ENCODE results near the gene ATP10B. TPM values are rescaled to one million over a fixed set of nuclear protein-coding genes. Genes with fewer than 3 reads are reported as not detected.

Gene ATP10B
- total and polyA plus RNA-seq, 2 of the 8 experiments (the other 6 are each of a cell fraction or from before 2014, with no cell fraction given), result 0.06 to 0.11 TPM

- Histone ChIP-seq H3K79me1 (ENCODE audit: low read depth, low read length) (no peaks in the 10 kb centered on the region), H2BK5ac (ENCODE audit: low read depth, low read length) (no peak overlapping the region), H3K36me3 (ENCODE audit: control insufficient read depth in 2 of 4, insufficient read depth in 4 of 4, low read length in 3 of 4) (no peaks in the 10 kb centered on the region), H3K23me2 (ENCODE audit: low read depth, low read length) (no peaks in the 10 kb centered on the region), H3K4me3 (ENCODE audit: extremely low read depth in 1 of 4, insufficient read depth in 2 of 4, low read depth in 3 of 4, low read length in 4 of 4) (no peak overlapping the region), H2BK120ac (replicated peaks; ENCODE audit: low read depth, low read length) (no peak overlapping the region), H4K20me1 (replicated peaks in 1 of 2; ENCODE audit: control insufficient read depth in 1 of 2, insufficient read depth in 2 of 2, low read length in 2 of 2) (no peaks in the 10 kb centered on the region), H4K5ac (ENCODE audit: insufficient read length, low read depth, low read length) (no peak overlapping the region), H3K27me3 (replicated peaks in 1 of 4; ENCODE audit: control insufficient read depth in 3 of 4, extremely low read depth in 1 of 4, insufficient read depth in 3 of 4, low read length in 3 of 4) (no peaks in the 10 kb centered on the region), H4K91ac (replicated peaks; ENCODE audit: insufficient read length, low read length) (no peak overlapping the region), H3K9ac (replicated peaks in 1 of 4; ENCODE audit: extremely low read depth in 1 of 4, low read depth in 3 of 4, low read length in 3 of 4) (no peak overlapping the region), H2AFZ (ENCODE audit: low read length) (no peak overlapping the region), H2AK5ac (ENCODE audit: low read depth, low read length) (no peak overlapping the region), H3K4ac (replicated peaks; ENCODE audit: insufficient read length, low read depth, low read length) (no peak overlapping the region), H3K18ac (ENCODE audit: extremely low read depth, low read length) (no peak overlapping the region), H3K56ac (replicated peaks; ENCODE audit: insufficient read length, low read depth, low read length) (no peak overlapping the region), H2BK12ac (ENCODE audit: low read depth, low read length) (no peak overlapping the region), H3K4me2 (ENCODE audit: insufficient read depth in 1 of 2, low read depth in 2 of 2, low read length in 2 of 2) (no peak overlapping the region), H2BK20ac (ENCODE audit: low read length) (no peak overlapping the region), H3K9me3 (ENCODE audit: insufficient read depth in 2 of 2, low read depth in 1 of 2, low read length in 1 of 2) (no peaks in the 10 kb centered on the region), H3K4me1 (replicated peaks in 1 of 4; ENCODE audit: control insufficient read depth in 3 of 4, insufficient read depth in 4 of 4, low read length in 3 of 4) (no peaks in the 10 kb centered on the region), H3K27ac (ENCODE audit: low read depth, low read length) (no peak overlapping the region), H3K23ac (ENCODE audit: insufficient read length) (no peak overlapping the region), H2BK15ac (ENCODE audit: low read length) (no peak overlapping the region), H4K8ac (ENCODE audit: extremely low read depth, insufficient read depth, low read length) (no peak overlapping the region), H3K79me2 (ENCODE audit: control insufficient read depth in 1 of 2, insufficient read depth in 2 of 2, low read length in 2 of 2) (no peaks in the 10 kb centered on the region), H3K14ac (ENCODE audit: insufficient read length) (no peak overlapping the region)
- DNase-seq (ENCODE audit: low read depth in 1 of 2, low spot score in 2 of 2) (no peak), FAIRE-seq (no peak)
- CTCF ChIA-PET (ENCODE audit: partially characterized antibody), result interaction anchor here (0.6 to 1.6 kb wide), 4 partner anchors 99 to 124 kb away, joined by 3 read pairs; no protein-coding TSS in a partner anchor
- 87% methylated on average over 4 of the region's 4 CpGs; no CpG with 5 or more reads in 1 of the 2 experiments for WGBS, 2 experiments (ENCODE audit: extremely low coverage in 1 of 2, insufficient coverage in 1 of 2, insufficient read length in 1 of 2, insufficient replicate concordance in 2 of 2, low coverage in 1 of 2, low lambda C conversion rate in 2 of 2, missing lambda C conversion rate in 1 of 2)
- TF ChIP-seq, protein P1, sequence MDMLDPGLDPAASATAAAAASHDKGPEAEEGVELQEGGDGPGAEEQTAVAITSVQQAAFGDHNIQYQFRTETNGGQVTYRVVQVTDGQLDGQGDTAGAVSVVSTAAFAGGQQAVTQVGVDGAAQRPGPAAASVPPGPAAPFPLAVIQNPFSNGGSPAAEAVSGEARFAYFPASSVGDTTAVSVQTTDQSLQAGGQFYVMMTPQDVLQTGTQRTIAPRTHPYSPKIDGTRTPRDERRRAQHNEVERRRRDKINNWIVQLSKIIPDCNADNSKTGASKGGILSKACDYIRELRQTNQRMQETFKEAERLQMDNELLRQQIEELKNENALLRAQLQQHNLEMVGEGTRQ (IDR thresholded peaks at IDR 0.05; ENCODE audit: low read length), result no peak
- TF ChIP-seq CBX8 (IDR thresholded peaks at IDR 0.05; ENCODE audit: borderline replicate concordance, low read depth, low read length), result no peak
- TF ChIP-seq KDM4A (IDR thresholded peaks at IDR 0.05; ENCODE audit: low read depth, low read length, severe bottlenecking), result no peak
- TF ChIP-seq, protein P2, sequence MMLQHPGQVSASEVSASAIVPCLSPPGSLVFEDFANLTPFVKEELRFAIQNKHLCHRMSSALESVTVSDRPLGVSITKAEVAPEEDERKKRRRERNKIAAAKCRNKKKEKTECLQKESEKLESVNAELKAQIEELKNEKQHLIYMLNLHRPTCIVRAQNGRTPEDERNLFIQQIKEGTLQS (IDR thresholded peaks at IDR 0.05; ENCODE audit: insufficient read depth, low read depth, low read length), result no peak
- no peak for TF ChIP-seq SAP30 (IDR thresholded peaks at IDR 0.05; ENCODE audit: insufficient read depth, insufficient replicate concordance, low read length)
- POLR2A ChIA-PET (ENCODE audit: partially characterized antibody), result no interaction called here
Measured at GRCh38 chr5:160548949-160549645, 302.9 kb downstream of the ATP10B start.

All from H1 (cell line).